HG03064 (cell line): ENCODE data around the gene MYOG.

ENCODE experiments used
- ATAC-seq: cut with Tn5 transposase; IDR thresholded peaks from one replicate; pipeline ENCODE4 v1.9.1; 2021; ENCODE audit warnings: low read depth; ENCODE audit not compliant: unreplicated experiment

Gene MYOG

DNA sequence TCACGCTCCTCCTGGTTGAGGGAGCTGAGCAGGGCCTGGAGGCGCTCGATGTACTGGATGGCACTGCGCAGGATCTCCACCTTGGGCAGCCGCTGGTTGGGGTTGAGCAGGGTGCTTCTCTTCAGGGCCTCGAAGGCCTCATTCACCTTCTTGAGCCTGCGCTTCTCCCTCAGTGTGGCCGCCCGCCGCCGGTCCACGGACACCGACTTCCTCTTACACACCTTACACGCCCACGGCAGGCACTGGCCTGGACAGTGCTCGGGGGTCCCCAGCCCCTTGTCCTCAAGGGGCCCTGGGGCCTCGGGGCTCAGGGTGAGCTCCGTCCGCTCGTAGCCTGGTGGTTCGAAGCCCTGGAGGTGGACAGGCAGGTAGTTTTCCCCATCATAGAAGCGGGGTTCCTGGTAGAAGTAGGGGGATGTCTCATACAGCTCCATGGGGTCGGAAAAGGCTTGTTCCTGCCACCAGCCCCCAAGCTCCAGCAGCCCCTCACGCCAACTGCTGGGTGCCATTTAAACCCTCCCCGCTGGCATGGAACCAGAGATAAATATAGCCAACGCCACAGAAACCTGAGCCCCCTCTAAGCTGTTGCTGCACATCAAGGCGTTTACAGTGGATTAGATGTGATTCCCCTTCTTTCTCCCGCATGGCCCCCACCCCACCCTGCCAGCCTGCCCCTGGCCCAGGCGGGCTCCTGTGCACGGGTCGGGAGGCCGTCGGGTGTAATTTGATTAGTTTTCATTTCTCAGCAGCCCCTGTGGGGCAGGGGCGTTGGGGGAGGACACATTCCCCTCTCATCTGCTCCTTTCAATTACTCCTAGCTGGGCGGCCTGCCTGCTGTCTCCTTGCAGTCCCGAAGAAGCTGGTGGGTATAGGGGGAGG is at the start of gene MYOG:
Gene MYOG (minus strand): TSS at position 485 of the 879 bp plus-strand sequence. CDS start 51 bp downstream, at position 434.
- no peak for ATAC-seq

DNA sequence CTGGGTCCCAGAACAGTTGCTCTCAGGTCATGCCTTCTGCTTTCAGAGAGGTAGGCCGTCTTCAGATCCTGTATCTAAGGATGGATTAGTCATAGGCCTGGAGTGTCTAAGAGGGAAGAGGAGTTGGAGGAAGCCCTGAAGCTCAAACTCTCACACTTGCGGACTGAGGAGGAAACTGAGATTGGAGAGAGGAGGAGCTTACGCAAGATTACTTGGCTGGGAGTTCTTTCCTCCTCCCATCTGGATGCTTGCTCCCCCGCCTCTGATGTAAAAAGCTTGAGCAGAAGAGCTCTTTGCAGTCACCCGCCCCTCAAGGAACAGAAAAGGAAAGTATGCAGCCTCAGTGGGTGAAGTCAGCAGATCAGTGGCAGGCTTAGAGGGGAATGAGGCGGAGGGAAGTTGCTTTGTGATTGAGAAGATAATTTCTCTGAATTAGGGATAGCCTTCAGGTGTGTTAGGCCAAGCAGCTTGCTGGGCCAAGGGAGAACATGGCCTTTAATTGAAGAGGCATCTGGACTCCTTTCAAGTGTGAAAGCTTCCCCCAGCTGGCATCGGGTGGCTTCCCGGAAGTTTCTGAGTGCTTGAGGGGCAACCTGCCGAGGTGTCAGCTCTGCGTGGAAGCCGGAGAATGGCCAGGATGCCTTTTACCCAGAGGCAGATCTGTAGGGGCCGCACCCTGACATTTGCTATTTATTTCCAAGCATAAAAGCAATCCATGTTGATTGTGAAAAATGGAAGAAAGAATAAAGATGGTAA is 48.3 kb upstream of the MYOG start:
- no peak for ATAC-seq

DNA sequence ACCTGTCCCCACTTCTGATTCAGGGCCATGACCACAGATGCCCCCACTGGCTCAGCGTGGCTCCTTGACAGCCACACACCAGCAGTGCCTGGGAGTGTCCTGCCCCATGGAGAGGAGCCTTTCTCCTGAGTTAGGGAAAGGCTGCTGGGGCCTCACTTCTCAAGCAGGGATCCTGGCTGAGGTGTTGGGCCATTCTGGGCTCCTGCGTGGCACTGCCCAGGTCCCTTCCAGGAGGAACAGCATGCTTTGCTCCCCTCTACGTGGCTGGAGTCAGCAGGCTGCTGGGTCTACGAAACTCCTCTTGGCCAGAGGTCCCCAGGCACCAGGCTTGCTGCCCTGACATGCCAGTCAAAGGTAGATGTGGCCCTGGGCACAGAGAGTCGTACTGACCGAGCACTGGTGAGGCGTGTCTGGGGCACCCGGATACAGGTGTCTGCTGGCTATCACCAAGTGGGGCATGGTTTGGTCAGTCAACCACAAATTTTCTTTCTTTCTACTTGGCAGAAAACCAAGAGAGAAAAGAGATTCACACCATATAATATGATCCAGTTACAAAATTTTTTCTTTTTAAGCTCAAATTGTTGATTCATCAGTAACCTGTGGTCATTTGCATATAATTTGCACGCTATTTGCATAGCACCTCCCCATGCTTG is 45.9 kb upstream of the MYOG start:
- ATAC-seq, result no peak

DNA sequence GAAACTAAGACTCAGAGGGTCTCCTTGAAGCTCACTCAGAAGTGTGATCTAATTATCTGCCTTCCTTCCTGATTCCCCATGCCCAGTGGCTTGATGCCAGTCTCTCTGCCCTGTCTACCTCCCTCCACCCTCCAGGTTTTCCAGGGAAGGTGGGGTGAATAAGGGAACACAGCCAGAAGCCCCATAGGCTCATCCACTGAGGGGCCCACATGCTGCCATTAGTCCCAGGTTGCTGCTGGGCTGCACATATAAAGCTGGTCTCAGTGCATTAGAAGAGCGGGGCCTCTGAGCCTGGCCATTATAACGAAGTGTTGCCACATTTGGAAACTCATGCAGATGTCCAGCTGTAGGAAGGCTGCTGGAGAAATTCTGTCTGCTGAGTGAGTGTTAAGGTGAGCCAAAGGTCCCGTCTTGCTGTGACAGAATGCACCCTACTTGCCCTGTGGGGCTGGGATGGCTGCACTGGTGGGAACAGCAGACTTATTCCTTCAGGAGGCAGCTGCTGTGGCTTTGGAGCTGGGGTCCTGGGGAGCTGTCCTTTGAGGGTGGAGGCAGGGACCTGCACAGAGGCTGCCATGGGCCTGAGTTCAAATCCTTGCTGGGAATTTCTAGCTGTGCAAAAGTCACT is 44.7 kb upstream of the MYOG start:
- no peak for ATAC-seq

DNA sequence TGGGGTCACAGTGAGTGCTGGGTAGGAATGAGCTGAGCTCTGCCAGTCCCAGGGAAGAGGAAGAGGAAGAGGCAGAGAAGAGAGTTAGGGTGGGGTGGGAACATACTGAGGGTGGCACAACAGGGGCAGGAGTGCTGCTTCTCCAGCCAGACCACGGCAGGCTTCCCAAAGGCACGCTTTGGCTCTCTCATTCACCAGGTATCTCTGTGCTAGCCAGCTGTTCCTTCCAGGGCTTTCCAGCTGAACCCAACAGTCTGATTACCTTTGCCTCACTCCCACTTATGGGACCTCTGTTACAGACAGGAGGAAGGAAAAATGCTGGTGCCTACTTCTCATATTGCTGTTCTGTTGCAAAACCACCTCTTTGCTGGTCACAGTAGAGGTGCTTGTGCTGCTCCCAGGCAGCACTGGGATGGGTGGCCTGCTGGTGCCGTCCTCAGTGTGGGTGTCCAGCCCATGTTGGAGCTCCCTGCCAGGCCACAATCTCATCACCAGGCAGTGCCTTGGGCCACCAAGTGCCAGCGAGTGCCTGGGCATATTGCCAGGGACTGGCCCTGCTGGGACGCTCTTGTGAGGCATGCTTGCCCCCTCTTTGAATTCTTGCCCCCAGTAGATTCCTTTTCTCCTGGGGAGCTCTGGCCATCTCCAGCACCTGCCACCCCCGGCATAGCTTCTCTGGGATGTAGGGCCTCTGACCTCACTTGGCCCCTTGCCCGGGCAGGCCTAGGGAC is 43.9 kb upstream of the MYOG start:
- ATAC-seq, result no peak

DNA sequence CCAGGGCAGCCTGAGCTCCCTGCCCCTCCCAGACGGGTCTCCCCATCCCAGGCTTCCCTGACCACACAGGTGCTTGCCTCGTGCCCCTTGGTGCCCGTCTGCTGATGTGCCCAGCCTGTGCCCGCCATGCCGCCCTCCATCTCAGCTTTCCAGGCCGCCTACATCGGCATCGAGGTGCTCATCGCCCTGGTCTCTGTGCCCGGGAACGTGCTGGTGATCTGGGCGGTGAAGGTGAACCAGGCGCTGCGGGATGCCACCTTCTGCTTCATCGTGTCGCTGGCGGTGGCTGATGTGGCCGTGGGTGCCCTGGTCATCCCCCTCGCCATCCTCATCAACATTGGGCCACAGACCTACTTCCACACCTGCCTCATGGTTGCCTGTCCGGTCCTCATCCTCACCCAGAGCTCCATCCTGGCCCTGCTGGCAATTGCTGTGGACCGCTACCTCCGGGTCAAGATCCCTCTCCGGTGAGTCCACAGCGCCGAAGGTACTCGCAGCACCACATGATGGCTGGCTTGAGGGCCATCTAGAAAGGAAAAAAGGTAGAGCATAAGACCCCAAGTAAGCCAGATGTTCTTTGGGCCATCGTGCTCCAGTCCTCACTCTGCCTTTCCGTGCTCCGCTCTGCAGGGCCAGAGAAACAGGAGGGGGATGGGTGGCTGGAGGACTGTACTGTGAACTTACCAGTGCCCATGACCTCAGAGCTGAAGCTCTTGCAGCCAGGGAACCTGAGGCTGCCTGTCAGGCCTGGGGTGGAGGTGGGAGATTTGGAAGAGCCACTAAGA is 43.1 kb upstream of the MYOG start:
- no peak for ATAC-seq

DNA sequence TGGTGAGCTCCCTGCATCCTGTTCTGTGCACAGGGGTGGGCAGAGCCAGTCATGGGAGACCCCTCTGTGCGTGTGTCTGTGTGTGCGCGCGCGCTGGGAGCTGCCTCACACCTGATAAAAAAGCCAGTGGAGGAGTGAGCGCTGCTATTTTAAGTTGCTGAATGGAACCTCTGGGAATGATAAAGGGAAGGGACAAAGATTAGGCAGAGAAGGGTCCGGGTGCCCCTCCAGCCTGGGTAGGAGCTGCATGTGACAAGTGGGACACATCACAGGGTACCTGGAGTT is 42.6 kb upstream of the MYOG start:
- no peak for ATAC-seq

DNA sequence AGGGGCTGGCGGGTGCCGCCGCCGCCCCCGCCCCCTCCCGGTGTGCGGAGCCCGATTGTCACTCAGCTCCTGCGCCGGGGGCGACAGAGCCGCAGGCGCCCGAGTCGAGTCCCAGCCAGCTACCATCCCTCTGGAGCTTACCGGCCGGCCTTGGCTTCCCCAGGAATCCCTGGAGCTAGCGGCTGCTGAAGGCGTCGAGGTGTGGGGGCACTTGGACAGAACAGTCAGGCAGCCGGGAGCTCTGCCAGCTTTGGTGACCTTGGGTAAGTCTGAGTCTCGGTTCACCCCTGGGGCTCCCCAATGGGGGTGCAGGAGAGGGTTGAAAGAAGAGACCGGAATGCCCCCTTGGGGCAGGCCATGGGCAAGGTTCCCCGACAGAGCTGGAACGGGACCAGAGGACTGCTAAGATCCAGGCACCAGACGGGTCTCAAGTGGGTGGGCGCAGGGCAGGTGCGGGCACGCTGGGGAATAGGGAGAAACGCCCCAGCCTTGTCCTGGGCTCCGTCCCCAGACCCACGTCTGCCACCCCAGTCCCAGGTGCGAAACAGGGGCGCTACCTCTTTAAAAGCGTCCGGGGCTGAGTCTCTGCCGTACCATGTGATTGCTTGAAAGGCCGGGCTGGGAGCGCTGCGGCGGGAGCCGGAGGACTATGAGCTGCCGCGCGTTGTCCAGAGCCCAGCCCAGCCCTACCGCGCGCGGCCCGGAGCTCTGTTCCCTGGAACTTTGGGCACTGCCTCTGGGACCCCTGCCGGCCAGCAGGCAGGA is 42.0 kb upstream of the MYOG start, which contains the start of gene ADORA1:
Gene ADORA1 (plus strand): TSS at position 61 of the 765 bp plus-strand sequence. CDS start 1,116 bp downstream, outside the sequence.
- no peak for ATAC-seq

DNA sequence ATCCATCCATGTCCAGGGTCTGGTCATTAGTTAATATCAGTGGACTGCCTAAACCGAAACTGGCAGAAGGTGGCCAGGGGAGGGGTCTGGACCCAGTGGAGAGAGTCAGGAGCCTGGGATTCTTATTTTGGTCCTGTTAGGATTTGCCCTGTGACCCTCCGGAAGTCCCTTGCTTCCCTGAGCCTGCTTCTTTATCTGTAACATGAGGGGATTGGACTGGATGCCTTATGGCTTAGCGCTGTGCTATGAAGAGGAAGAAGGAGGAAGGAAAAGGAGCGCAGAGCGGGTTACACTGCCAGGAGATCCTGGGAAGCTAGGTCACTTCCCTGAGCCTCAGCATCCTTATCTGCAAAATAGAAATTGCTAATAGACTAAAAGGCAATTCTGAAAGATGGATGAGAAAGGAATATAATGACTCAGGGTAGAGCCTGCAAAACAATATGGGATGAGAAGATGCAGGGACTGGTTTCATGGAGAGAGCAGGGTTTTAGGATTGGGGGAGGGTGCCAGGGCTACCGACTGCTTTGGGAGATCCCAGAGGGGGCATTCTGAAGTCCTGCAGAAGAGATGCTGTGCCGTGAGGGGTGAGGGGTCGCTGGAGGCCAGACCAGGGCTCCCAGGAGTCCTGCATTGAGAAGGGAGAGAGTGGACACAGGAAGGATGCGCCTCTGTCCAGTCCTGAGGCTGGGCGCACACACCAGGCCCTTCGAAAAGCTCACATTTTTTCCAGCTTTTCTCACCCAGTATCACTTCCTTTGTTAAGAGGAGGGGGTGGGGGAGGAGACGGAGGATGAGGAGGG is 41.3 kb upstream of the MYOG start:
- ATAC-seq, result no peak

DNA sequence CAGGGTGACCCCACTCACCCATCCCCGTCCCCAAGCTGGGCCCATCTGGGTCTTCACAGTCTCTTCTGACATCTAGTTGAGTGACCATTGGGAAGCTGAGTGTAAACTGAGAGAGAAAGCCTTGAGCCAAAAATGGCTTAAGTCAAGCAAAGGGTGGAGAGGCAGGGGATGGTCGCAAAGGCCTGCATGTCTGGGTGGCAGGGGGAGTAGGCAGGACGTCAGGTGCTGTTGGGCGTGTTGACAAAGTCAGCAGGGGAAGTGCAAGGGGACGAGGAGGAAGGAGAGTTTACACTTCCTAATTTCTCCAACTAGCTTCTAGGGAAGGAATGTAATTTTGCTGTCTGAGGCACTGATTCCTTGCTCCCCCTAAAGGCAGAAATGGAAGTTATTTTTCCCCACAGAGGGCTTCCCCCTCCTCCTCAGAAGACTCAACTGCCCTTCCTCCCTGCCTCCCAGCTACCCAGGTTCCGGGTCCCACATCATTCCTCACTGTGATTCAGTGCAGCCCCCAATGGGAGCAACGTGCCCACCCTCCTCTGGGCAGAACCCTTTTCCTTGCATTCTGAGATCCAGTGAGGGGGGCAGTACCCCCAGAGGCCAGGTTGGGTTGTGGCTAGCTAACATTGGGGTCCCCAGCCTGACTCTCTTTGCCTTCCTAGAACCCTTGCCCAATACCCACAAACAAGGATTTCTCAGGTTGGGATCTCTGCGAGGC is 40.5 kb upstream of the MYOG start:
- no peak for ATAC-seq

DNA sequence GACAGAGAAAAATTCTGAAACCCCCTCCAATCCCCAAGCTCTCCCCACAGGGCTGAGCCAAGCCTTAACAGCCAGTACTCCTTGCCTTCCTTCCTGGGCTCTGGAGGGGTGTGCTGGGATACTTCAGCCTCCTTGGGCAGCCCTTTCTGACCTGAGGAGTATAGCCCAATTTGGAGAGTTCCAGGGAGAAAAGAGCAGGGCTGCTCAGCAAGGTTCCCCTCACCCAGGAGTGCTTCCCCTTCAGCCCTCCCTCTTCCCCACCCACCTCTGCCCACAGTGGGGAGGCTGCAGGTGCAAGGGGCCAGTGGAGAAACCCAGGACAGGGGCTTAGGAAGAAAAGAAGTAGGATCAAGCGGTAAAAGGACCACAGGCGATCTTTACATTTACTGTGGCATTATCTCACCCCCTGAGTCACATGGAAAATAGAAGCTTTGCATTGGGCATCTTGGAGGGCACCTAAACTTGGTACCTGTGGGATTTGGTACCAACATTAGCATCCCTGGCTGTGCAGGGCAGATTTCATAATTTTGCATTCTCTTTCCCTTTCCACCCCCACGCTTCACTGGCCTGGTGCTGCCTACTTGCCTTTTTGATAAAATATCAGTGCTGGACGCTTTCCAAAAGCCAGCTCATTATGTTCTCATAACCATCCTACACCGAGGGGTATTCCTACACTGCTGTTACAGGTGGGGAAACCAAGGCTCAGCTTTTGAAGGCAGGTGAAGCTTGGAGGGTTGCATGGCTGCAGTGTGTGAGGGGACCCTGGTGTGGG is 38.9 kb upstream of the MYOG start:
- no peak for ATAC-seq

DNA sequence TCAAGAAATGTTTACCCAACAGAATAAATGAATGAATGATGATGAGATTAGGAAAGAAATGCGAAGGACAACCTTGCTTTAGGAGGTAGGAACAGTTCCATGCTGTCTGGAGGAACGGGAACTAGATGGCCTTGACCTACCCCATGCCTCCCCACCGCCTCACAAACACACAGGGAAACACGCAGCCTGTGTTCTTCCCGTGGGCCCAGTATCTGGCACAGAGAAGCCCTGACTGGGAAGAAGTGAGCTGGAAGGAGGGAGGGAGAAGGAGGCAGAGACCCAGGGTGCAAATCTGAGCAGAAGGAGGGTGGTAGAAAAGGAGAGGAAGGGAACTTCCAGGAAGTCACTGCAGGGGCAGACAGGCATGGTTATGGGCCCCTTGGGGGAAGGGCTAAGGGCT is 38.2 kb upstream of the MYOG start:
- no peak for ATAC-seq

DNA sequence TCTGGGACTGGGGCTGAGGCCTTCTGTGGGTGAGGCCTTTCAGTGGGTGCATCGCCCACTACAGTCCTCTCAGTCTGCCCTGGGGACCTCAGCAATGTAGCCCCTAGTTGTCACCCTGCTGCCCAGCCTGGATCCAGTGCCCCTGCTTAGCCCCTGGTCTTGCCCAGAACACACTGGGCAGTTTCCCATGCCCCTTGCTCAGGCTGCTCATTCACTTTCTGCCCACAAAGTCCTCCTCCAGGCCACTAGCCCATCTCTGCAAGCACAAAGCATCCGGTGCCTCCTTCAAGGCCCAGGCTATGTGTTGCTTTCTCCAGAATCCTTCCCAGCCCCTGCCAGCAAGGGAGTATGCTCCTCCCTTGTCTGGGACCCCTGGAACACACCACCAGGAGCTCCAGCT is 36.3 kb upstream of the MYOG start:
- ATAC-seq, result no peak

DNA sequence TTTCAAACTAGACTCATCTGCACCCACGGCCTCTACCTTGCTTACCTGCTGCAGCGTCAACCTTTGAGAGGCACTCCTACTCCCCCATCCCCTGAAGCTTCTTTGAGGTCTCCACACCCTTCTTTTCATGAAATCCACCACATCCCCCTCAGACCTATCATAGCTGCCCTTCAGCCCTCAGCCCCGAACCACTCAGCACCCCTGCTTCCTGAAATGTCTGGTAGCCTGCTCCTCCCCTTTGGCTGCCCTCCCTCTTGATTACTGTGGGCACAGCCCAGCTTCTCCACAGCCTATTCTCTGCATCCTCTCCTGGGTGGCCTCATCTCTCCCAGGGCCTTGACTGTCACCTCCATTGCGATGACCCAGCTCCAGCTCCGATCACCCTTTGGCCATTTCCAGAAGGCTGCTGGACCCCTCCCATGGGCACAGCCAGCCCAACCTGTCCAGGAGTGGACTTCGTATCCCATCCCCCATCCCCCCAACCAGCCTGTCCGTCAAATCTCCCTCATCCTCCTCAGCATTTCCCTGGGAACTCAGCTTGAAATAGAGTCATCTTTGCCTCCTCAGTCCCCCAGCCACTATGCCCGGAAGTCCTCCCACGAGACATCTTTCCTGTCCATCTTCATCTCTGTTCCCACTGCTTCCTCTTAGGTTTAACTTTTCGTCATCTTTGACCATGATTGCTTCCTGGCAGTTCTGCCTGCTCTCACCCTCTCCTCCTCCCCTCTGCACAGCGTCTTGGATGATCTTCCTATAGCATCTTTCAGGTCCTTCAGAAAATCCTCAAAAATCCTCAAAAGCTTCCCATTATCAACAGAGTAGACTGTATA is 35.6 kb upstream of the MYOG start:
- ATAC-seq, result no peak

DNA sequence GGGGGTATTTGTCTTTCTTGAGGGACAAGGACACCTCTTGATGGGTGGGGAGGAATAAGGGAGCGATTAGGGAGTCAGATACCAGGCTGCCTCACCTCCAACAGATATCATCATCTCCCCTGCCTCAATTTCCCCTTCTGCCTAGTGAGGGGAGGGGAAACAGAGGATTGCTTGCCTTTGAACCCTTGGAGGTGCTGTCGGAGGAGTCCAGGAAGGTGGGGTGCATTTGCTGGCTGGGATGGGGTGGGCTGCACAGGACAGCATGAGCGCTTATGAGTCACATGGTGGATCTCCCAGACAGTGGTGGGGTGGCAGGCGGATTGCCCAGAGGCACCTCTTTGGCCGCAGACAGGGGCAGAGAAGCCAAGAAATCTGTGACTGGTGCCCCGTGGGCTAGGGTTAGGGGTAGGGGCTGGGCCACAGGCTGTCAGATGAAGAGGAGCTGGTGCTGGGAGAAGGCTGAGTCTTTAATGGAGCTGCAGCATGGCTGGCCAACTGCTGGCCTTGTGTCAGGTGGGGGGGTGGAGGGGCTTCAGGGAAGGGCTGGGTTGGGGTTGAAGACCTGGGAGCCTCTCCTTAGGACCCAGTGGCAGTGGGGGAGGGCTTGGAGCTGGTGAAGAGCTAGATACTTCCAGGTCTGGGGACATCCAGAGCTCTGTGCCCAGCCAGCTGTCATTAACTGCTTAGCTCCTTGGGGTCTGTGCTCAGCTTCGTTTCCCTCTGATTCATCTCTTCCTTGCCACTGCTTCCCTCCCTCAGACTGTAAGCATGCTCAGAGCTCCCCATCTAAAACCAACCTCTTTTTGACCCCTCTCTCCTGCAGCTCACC is 34.7 kb upstream of the MYOG start:
- no peak for ATAC-seq
